ENCODE results near the gene MADCAM1. TPM values are rescaled to one million over a fixed set of nuclear protein-coding genes. Genes with fewer than 3 reads are reported as not detected.

MADCAM1 gene
- total RNA-seq, 5 donors from 2014 or later (not counting 1 experiment from before 2014, with no cell fraction given), result 0.40 to 1.6 (median 1.4) TPM

- Mint-ChIP-seq H3K27ac (no peak overlapping the region), H3K36me3 (no peaks in the 10 kb centered on the region), H3K27me3 (peaks cover 0 to 9% of the 10 kb centered on the region in 2 donors), H3K4me1 (peaks cover 0 to 5% (median 0%) of the 10 kb centered on the region in 3 donors), H3K4me3 (no peak overlapping the region), H3K9me3 (no peaks in the 10 kb centered on the region)
- H3K36me3 ChIP-seq (ENCODE audit: control insufficient read depth in 2 of 2, extremely low read depth in 1 of 2, insufficient read depth in 1 of 2, low read length in 1 of 2), result no peaks in the 10 kb centered on the region
- DNase-seq (no peak), ATAC-seq (replicated peaks in 1 of 4) (no peak)
- POLR2A ChIA-PET, result no interaction called here
- H3K4me1 ChIP-seq (ENCODE audit: control insufficient read depth in 1 of 2, extremely low read depth in 1 of 2, insufficient read depth in 2 of 2, low read length in 2 of 2), result no peaks in the 10 kb centered on the region
- H3K27ac ChIP-seq (ENCODE audit: low read length), result no peak overlapping the region
- 92% methylated on average over 21 of the region's 22 CpGs for WGBS (ENCODE audit: insufficient coverage)
- CTCF ChIA-PET, result no interaction called here
- H3K9me3 ChIP-seq, result no peaks in the 10 kb centered on the region
- H3K27me3 ChIP-seq (replicated peaks in 1 of 2; ENCODE audit: control insufficient read depth in 2 of 2, extremely low read depth in 1 of 2, insufficient read depth in 2 of 2, low read length in 1 of 2), result peaks cover 0 to 29% of the 10 kb centered on the region in 2 experiments
- no peak overlapping the region for H3K4me3 ChIP-seq (ENCODE audit: control insufficient read depth in 1 of 2, extremely low read depth in 1 of 2, low read length in 1 of 2)
These were observed 42.7 kb upstream of the MADCAM1 start for GRCh38 chr19:453606-454005.

- DNase-seq (no peak), ATAC-seq (replicated peaks in 1 of 4) (no peak)
- Histone ChIP-seq H3K9me3 (no peaks in the 10 kb centered on the region), H3K27ac (ENCODE audit: low read length) (no peak overlapping the region), H3K4me3 (ENCODE audit: control insufficient read depth in 1 of 2, extremely low read depth in 1 of 2, low read length in 1 of 2) (no peak overlapping the region), H3K36me3 (ENCODE audit: control insufficient read depth in 2 of 2, extremely low read depth in 1 of 2, insufficient read depth in 1 of 2, low read length in 1 of 2) (no peaks in the 10 kb centered on the region), H3K4me1 (ENCODE audit: control insufficient read depth in 1 of 2, extremely low read depth in 1 of 2, insufficient read depth in 2 of 2, low read length in 2 of 2) (peaks cover 0 to 5% of the 10 kb centered on the region in 2 experiments), H3K27me3 (replicated peaks in 1 of 2; ENCODE audit: control insufficient read depth in 2 of 2, extremely low read depth in 1 of 2, insufficient read depth in 2 of 2, low read length in 1 of 2) (peaks cover 3 to 43% of the 10 kb centered on the region in 2 experiments)
- H3K4me1 Mint-ChIP-seq, result peaks cover 0 to 10% (median 6%) of the 10 kb centered on the region in 3 donors
- 93% methylated on average over 31 of the region's 39 CpGs for WGBS (ENCODE audit: insufficient coverage)
- peaks cover 0 to 15% of the 10 kb centered on the region in 2 donors for H3K27me3 Mint-ChIP-seq
- no peaks in the 10 kb centered on the region for H3K36me3 Mint-ChIP-seq
- no peak overlapping the region for H3K27ac Mint-ChIP-seq
- ChIA-PET CTCF (no interaction called here), POLR2A (no interaction called here)
- H3K9me3 Mint-ChIP-seq, result no peaks in the 10 kb centered on the region
- no peak overlapping the region for H3K4me3 Mint-ChIP-seq
These were observed 41.1 kb upstream of the MADCAM1 start for GRCh38 chr19:455031-455705.

DNA sequence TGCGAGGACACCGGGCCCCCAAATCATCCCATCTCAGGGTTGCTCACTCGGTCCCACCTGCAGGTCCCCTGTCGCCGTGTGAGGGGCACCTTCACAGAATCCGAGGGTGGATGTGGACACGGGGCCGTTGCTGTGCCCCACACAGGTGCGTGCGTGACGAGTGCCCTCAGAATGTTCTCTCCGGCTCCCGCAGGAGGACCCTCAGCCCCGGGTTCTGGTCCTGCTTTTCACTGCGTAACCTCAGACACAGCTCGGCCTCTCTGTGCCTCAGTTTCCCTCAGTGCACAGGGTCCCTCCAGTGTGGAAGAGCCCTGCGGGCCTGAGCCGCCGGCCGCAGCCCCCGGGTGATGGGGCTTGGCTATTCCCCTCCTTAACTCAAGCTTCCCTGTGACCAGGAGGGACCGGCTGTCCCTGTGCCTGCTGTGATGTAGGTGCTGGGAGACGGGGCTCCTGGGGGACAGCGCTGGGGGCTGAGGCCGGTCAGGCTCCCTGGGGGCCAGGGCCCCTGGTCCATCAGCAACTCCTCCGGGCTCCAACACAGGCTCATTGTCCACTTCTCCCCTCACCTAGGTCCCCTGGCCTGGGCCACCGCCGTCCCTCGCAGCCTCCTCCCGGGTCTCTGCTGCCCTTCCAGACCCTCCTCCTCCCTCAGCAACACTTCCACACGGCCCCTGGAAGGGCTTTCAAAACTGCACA is 40.3 kb upstream of the MADCAM1 start:
- DNase-seq (no peak), ATAC-seq (replicated peaks in 1 of 4) (no peak)
- ChIA-PET CTCF (no interaction called here), POLR2A (no interaction called here)
- Mint-ChIP-seq H3K4me1 (peaks cover 0 to 10% (median 6%) of the 10 kb centered on the region in 3 donors), H3K36me3 (no peaks in the 10 kb centered on the region), H3K4me3 (no peak overlapping the region), H3K9me3 (no peaks in the 10 kb centered on the region), H3K27ac (no peak overlapping the region), H3K27me3 (peaks cover 0 to 15% of the 10 kb centered on the region in 2 donors)
- Histone ChIP-seq H3K27ac (ENCODE audit: low read length) (no peak overlapping the region), H3K9me3 (no peaks in the 10 kb centered on the region), H3K4me1 (ENCODE audit: control insufficient read depth in 1 of 2, extremely low read depth in 1 of 2, insufficient read depth in 2 of 2, low read length in 2 of 2) (peaks cover 0 to 5% of the 10 kb centered on the region in 2 experiments), H3K36me3 (ENCODE audit: control insufficient read depth in 2 of 2, extremely low read depth in 1 of 2, insufficient read depth in 1 of 2, low read length in 1 of 2) (no peaks in the 10 kb centered on the region), H3K4me3 (ENCODE audit: control insufficient read depth in 1 of 2, extremely low read depth in 1 of 2, low read length in 1 of 2) (no peak overlapping the region), H3K27me3 (replicated peaks in 1 of 2; ENCODE audit: control insufficient read depth in 2 of 2, extremely low read depth in 1 of 2, insufficient read depth in 2 of 2, low read length in 1 of 2) (peaks cover 3 to 43% of the 10 kb centered on the region in 2 experiments)
- WGBS (ENCODE audit: insufficient coverage), result 90% methylated on average over 22 of the region's 31 CpGs

DNA sequence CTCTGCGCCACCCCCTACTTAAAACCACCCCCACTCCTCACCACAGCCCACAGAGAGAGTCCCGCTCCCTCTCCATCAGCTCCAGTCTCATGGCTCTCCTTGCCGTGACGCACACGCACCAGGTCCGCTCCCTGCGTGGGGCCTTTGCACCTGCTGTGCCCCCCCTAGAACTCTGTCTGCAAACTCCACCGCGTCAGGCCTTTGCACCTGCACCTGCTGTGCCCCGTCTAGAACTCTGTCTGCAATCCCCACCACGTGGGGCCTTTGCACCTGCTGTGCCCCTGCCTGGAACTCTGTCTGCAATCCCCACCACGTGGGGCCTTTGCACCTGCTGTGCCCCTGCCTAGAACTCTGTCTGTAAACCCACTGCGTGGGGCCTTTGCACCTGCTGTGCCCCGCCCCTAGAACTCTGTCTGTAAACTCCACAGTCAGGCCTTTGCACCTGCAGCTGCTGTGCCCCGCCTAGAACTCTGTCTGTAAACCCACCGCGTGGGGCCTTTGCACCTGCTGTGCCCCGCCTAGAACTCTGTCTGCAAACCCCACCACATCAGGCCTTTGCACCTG is 39.7 kb upstream of the MADCAM1 start:
- Mint-ChIP-seq H3K9me3 (no peaks in the 10 kb centered on the region), H3K4me3 (no peak overlapping the region), H3K36me3 (no peaks in the 10 kb centered on the region), H3K27ac (no peak overlapping the region), H3K27me3 (peaks cover 0 to 17% of the 10 kb centered on the region in 2 donors), H3K4me1 (peaks cover 0 to 10% (median 7%) of the 10 kb centered on the region in 3 donors)
- Histone ChIP-seq H3K9me3 (no peaks in the 10 kb centered on the region), H3K27me3 (replicated peaks in 1 of 2; ENCODE audit: control insufficient read depth in 2 of 2, extremely low read depth in 1 of 2, insufficient read depth in 2 of 2, low read length in 1 of 2) (peaks cover 3 to 50% of the 10 kb centered on the region in 2 experiments), H3K36me3 (ENCODE audit: control insufficient read depth in 2 of 2, extremely low read depth in 1 of 2, insufficient read depth in 1 of 2, low read length in 1 of 2) (no peaks in the 10 kb centered on the region), H3K27ac (ENCODE audit: low read length) (no peak overlapping the region), H3K4me1 (ENCODE audit: control insufficient read depth in 1 of 2, extremely low read depth in 1 of 2, insufficient read depth in 2 of 2, low read length in 2 of 2) (peaks cover 0 to 12% of the 10 kb centered on the region in 2 experiments), H3K4me3 (ENCODE audit: control insufficient read depth in 1 of 2, extremely low read depth in 1 of 2, low read length in 1 of 2) (no peak overlapping the region)
- ChIA-PET POLR2A (no interaction called here), CTCF (no interaction called here)
- WGBS (ENCODE audit: insufficient coverage), result 68% methylated on average over 18 of the region's 18 CpGs
- no peak for ATAC-seq (replicated peaks in 1 of 4)
- DNase-seq, result no peak

DNA sequence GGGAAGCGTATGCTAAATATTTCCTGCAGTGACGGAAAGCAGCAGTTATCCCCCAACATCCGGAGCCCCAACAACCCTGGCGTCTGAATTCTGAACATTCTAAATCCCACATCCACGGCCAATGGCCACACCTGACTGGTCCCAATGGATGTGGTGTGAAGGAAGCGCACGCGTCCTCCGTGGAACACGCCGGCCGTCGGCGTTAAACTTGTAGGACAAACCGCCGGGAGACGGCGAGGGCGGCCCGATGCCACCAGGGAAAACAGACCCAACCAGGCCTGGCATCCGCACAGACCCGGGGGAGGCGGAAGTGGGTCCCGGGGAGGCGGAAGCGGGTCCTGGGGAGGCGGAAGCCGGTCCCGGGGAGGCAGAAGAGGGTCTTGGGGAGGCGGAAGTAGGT is 38.6 kb upstream of the MADCAM1 start:
- peaks cover 9 to 59% of the 10 kb centered on the region in 2 experiments for H3K27me3 ChIP-seq (replicated peaks in 1 of 2; ENCODE audit: control insufficient read depth in 2 of 2, extremely low read depth in 1 of 2, insufficient read depth in 2 of 2, low read length in 1 of 2)
- no peak overlapping the region for H3K27ac Mint-ChIP-seq
- H3K27ac ChIP-seq (ENCODE audit: low read length), result no peak overlapping the region
- WGBS (ENCODE audit: insufficient coverage), result 97% methylated on average over 21 of the region's 30 CpGs
- no peaks in the 10 kb centered on the region for H3K36me3 ChIP-seq (ENCODE audit: control insufficient read depth in 2 of 2, extremely low read depth in 1 of 2, insufficient read depth in 1 of 2, low read length in 1 of 2)
- peaks cover 0 to 14% (median 10%) of the 10 kb centered on the region in 3 donors for H3K4me1 Mint-ChIP-seq
- ChIA-PET POLR2A (no interaction called here), CTCF (no interaction called here)
- peaks cover 0 to 18% of the 10 kb centered on the region in 2 experiments for H3K4me1 ChIP-seq (ENCODE audit: control insufficient read depth in 1 of 2, extremely low read depth in 1 of 2, insufficient read depth in 2 of 2, low read length in 2 of 2)
- no peaks in the 10 kb centered on the region for H3K36me3 Mint-ChIP-seq
- no peaks in the 10 kb centered on the region for H3K9me3 ChIP-seq
- H3K27me3 Mint-ChIP-seq, result peaks cover 0 to 25% of the 10 kb centered on the region in 2 donors
- no peak overlapping the region for H3K4me3 ChIP-seq (ENCODE audit: control insufficient read depth in 1 of 2, extremely low read depth in 1 of 2, low read length in 1 of 2)
- no peak for ATAC-seq (replicated peaks in 1 of 4)
- no peak for DNase-seq
- H3K9me3 Mint-ChIP-seq, result no peaks in the 10 kb centered on the region
- no peak overlapping the region for H3K4me3 Mint-ChIP-seq

DNA sequence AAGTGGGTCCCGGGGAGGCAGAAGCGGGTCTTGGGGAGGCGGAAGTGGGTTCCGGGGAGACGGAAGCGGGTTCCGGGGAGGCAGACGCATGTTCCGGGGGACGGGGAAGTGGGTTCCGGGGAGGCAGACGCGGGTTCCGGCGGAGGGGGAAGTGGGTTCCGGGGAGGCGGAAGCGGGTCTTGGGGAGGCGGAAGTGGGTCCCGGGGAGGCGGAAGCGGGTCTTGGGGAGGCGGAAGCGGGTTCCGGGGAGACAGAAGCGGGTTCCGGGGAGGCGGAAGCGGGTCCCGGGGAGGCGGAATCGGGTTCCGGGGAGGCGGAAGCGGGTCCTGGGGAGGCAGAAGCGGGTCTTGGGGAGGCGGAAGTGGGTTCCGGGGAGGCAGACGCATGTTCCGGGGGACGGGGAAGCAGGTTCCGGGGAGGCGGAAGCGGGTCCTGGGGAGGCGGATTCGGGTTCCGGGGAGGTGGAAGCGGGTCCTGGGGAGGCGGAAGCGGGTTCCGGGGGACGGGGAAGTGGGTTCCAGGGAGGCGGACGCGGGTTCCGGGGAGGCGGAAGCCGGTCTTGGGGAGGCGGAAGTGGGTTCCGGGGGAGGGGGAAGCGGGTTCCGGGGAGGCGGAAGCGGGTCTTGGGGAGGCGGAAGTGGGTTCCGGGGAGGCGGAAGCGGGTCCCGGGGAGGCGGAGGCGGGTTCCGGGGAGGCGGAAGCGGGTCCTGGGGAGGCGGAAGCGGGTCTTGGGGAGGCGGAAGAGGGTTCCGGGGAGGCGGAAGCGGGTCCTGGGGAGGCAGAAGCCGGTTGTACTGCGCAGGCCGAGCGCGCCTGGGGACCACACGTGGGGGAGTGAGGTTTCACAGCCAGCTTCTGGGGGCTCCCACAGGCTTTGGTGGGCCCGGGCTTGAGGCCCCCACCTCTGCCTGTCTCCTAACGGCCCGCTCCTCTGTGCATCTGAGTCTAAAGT is 37.9 kb upstream of the MADCAM1 start:
- ATAC-seq (replicated peaks in 1 of 4) (no peak), DNase-seq (no peak)
- Mint-ChIP-seq H3K4me1 (peaks cover 0 to 14% (median 10%) of the 10 kb centered on the region in 3 donors), H3K4me3 (no peak overlapping the region), H3K27me3 (peaks cover 0 to 28% of the 10 kb centered on the region in 2 donors), H3K36me3 (no peaks in the 10 kb centered on the region), H3K27ac (no peak overlapping the region), H3K9me3 (no peaks in the 10 kb centered on the region)
- 95% methylated on average over 81 of the region's 89 CpGs for WGBS (ENCODE audit: insufficient coverage)
- no peaks in the 10 kb centered on the region for H3K36me3 ChIP-seq (ENCODE audit: control insufficient read depth in 2 of 2, extremely low read depth in 1 of 2, insufficient read depth in 1 of 2, low read length in 1 of 2)
- no peaks in the 10 kb centered on the region for H3K9me3 ChIP-seq
- H3K27me3 ChIP-seq (replicated peaks in 1 of 2; ENCODE audit: control insufficient read depth in 2 of 2, extremely low read depth in 1 of 2, insufficient read depth in 2 of 2, low read length in 1 of 2), result peaks cover 10 to 64% of the 10 kb centered on the region in 2 experiments
- no peak overlapping the region for H3K27ac ChIP-seq (ENCODE audit: low read length)
- H3K4me1 ChIP-seq (ENCODE audit: control insufficient read depth in 1 of 2, extremely low read depth in 1 of 2, insufficient read depth in 2 of 2, low read length in 2 of 2), result peaks cover 0 to 18% of the 10 kb centered on the region in 2 experiments
- H3K4me3 ChIP-seq (ENCODE audit: control insufficient read depth in 1 of 2, extremely low read depth in 1 of 2, low read length in 1 of 2), result no peak overlapping the region
- ChIA-PET CTCF (no interaction called here), POLR2A (no interaction called here)

Data from T-cell (primary cell).